ENCODE measurements around the gene MAVS.

The MAVS gene

GRCh38 chr20:3916364-3916763 lies 69.7 kb downstream of the MAVS start:
- DNase-seq: no peak

- no peak for DNase-seq
These were observed 72.7 kb downstream of the MAVS start for GRCh38 chr20:3919352-3919751.

GRCh38 chr20:3922223-3922982 lies 75.8 kb downstream of the MAVS start:
- no peak for DNase-seq

GRCh38 chr20:3922983-3923339 lies 76.3 kb downstream of the MAVS start:
- no peak for DNase-seq

GRCh38 chr20:3923818-3924217 lies 77.2 kb downstream of the MAVS start:
- DNase-seq: no peak

GRCh38 chr20:3924304-3925112 lies 77.9 kb downstream of the MAVS start:
- no peak for DNase-seq

- no peak for DNase-seq
These were observed 78.6 kb downstream of the MAVS start for GRCh38 chr20:3925113-3925695.
